CD4-positive, alpha-beta T cell (primary cell): Measurements from ENCODE around the gene GPR31. TPM values are rescaled to one million over a fixed set of nuclear protein-coding genes. Genes with fewer than 3 reads are reported as not detected.

ENCODE experiments used
- ATAC-seq: fragments of 200-7000 bp; cut with Tn5 transposase; one replicate; pipeline ENCODE4 v1.10.0; 2022; ENCODE audit warnings: mild to moderate bottlenecking; ENCODE audit not compliant: poor library complexity
- CTCF ChIA-PET: fragments of 350-600 bp; sonication (Branson Sonifier 250); formaldehyde crosslinking; loops from one replicate; lab custom pipeline; 2021; ENCODE audit warnings: antibody characterized with exemption, inconsistent platforms; lab: Charles Lee
- POLR2A ChIA-PET: fragments of 350-600 bp; sonication (Branson Sonifier 250); formaldehyde crosslinking; loops from one replicate; lab custom pipeline; 2021; ENCODE audit warnings: antibody characterized with exemption, inconsistent platforms; lab: Charles Lee
- DNase-seq, 14 experiments: peaks; one replicate each; pipeline ENCODE4 v3.0.0-alpha.2; 2013 to 2020; ENCODE audit warnings: mixed read lengths in 2 of 14
- H3K27ac ChIP-seq, 2 donors: one replicate each; pipeline versions ENCODE4 v1.5.1 to v1.7.0; 2013; ENCODE audit warnings: low read length in 2 of 2, low read depth in 1 of 2, mild to moderate bottlenecking in 1 of 2
- H3K27me3 ChIP-seq, 2 experiments: 1 replicate in 1 of 2; 2 replicates in 1 of 2; pipeline versions ENCODE4 v1.6.1 to v1.7.0; 2013; ENCODE audit warnings: low read length in 2 of 2, control low read depth in 1 of 2, mild to moderate bottlenecking in 1 of 2, moderate library complexity in 1 of 2; ENCODE audit not compliant: insufficient read depth in 2 of 2, control insufficient read depth in 1 of 2
- H3K36me3 ChIP-seq: one replicate; pipeline ENCODE4 v1.6.1; 2013; ENCODE audit warnings: low read length, control low read depth; ENCODE audit not compliant: insufficient read depth
- H3K4me1 ChIP-seq: one replicate; pipeline ENCODE4 v1.6.1; 2013; ENCODE audit warnings: low read length, control low read depth; ENCODE audit not compliant: insufficient read depth
- H3K4me3 ChIP-seq: one replicate; pipeline ENCODE4 v1.5.1; 2013; ENCODE audit warnings: mild to moderate bottlenecking, low read length, moderate library complexity
- H3K9me3 ChIP-seq, 2 experiments: 1 replicate in 1 of 2; 2 replicates in 1 of 2; pipeline versions ENCODE4 v1.6.1 to v1.7.0; 2013; ENCODE audit warnings: low read length in 2 of 2, mild to moderate bottlenecking in 2 of 2, control low read depth in 1 of 2, moderate library complexity in 1 of 2; ENCODE audit not compliant: control insufficient read depth in 1 of 2, insufficient read depth in 1 of 2
- H3K27ac Mint-ChIP-seq: one replicate; pipeline ENCODE4 v1.8.0; 2020; ENCODE audit warnings: mixed read lengths
- H3K27me3 Mint-ChIP-seq: one replicate; pipeline ENCODE4 v1.8.0; 2021; ENCODE audit warnings: mixed read lengths
- H3K36me3 Mint-ChIP-seq: one replicate; pipeline ENCODE4 v1.8.0; 2021; ENCODE audit warnings: low read depth, mixed read lengths
- H3K4me1 Mint-ChIP-seq: one replicate; pipeline ENCODE4 v1.8.0; 2021; ENCODE audit warnings: low read depth, mixed read lengths
- H3K4me3 Mint-ChIP-seq: one replicate; pipeline ENCODE4 v1.8.0; 2020; ENCODE audit warnings: mild to moderate bottlenecking, mixed read lengths
- H3K9me3 Mint-ChIP-seq: one replicate; pipeline ENCODE4 v1.8.0; 2020; ENCODE audit warnings: mixed read lengths
- intact Hi-C, 2 experiments: fragments of 100-400 bp; cut with DNase I in 1 of 2; cut with micrococcal nuclease in 1 of 2; formaldehyde crosslinking; loops; one replicate each; pipeline versions ENCODE4 v1.15.1 to v1.9.0; 2023 to 2025; cut with DNase I, micrococcal nuclease
- total RNA-seq, 174 experiments: library from RNA in 2 of 174; stranded (reverse) in 2 of 174; gene quantifications; one replicate each; pipeline ENCODE4 v1.2.3 and lab custom pipeline; 2021 to 2026
- TF ChIP-seq, protein P1 (sequence below): fragments of 200-600 bp; IDR thresholded peaks from one replicate; pipeline ENCODE4 v1.8.0; 2022; ENCODE audit warnings: antibody characterized with exemption, mild to moderate bottlenecking

Gene GPR31
- total RNA-seq, 2 experiments from 2014 or later: not detected

DNA sequence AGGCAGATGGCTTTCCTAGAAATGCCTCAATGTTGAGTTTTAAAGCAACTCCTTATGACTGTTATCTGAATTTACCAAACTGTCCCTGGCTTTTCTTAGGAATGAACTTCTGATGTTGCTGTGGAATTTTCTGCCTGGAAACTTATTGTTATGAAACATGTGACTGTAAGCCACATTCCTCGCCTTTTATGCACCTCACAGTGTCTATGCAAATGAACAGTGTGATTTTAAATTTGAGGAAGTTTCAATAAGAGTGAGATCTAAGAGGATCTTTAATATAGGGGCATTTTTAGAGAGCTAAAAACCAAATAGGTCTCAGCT is 37.2 kb downstream of the GPR31 start:
- POLR2A ChIA-PET: interaction anchor here (0.6 to 2.7 kb wide), 9 partner anchors 26 to 779 kb away, joined by 3 to 13 read pairs (median 4); partner anchors contain the start of genes CEP43 and RNASET2
- Mint-ChIP-seq H3K4me3 (peak overlapping the region; percentile 0), H3K4me1 (peaks cover 62% of the 10 kb centered on the region)

DNA sequence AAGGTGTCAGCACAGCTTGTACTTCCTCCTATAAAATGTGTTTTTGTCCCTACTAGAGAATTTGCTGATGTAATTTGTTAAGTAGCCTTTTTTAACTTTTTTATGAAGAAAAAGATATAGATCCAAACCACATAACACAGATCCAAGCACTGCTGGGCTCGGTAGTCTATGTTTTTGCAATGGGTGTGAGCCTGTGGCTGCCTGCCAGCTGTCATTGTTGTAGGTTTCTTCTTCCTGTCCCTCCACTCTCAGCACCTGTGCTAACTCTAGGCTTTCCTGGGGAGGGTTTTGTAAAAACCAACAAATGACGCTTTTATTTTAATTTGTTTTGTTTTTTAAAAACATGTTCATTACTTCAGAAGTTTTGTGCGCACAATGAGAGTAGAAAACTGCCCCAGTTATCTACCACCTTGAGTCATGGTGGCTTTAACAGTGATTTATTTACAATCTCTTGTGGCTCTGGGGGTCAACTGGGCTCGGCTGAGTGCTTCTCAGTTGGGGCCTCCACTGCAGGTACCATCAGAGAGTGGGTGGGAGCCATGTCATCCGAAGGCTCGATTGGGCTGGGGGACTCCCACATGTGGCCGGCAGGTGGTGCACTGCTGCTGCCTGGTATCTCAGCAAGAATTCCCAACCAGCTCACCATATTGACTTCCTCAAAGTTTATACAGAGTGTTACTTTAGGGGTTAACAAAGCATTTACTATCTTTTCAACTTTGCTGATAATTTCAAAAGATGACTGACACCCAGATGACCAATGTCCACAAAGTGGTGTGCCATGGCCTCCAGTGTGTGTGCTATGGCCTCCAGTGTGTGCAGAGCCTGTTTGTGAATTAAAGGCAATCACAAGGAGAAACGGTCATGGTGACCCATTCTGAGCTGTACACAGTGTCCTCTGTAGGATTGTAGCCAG is 37.9 kb downstream of the GPR31 start:
- H3K4me1 ChIP-seq: peaks cover 83% of the 10 kb centered on the region
- H3K27ac ChIP-seq: peak overlapping the region; percentile 51 to 73
- Mint-ChIP-seq H3K4me1 (peaks cover 65% of the 10 kb centered on the region), H3K27me3 (no peaks in the 10 kb centered on the region), H3K27ac (peak overlapping the region; percentile 95), H3K4me3 (peak overlapping the region; percentile 32), H3K36me3 (no peaks in the 10 kb centered on the region), H3K9me3 (no peaks in the 10 kb centered on the region)
- ChIA-PET POLR2A (interaction anchor here (0.6 to 2.7 kb wide), 17 partner anchors 18 to 778 kb away, joined by 3 to 13 read pairs (median 4); partner anchors contain the start of genes CEP43, RNASET2 and RPS6KA2), CTCF (interaction anchor here (0.5 to 1.8 kb wide), 5 partner anchors 10 to 231 kb away, joined by 3 to 6 read pairs (median 5); no protein-coding TSS in a partner anchor)
- H3K36me3 ChIP-seq: peaks cover 9% of the 10 kb centered on the region
- H3K27me3 ChIP-seq: no peaks in the 10 kb centered on the region
- no peak overlapping the region for H3K4me3 ChIP-seq
- DNase-seq (peak; percentile 40 to 85 (median 60)), ATAC-seq (peak; percentile 92)
- intact Hi-C loops: loop anchor here (5.0 kb wide), 3 partner anchors 78 to 168 kb away; partner anchors contain the start of gene CEP43 (in 1 of the 2)
- no peaks in the 10 kb centered on the region for H3K9me3 ChIP-seq
- TF ChIP-seq, protein P1, sequence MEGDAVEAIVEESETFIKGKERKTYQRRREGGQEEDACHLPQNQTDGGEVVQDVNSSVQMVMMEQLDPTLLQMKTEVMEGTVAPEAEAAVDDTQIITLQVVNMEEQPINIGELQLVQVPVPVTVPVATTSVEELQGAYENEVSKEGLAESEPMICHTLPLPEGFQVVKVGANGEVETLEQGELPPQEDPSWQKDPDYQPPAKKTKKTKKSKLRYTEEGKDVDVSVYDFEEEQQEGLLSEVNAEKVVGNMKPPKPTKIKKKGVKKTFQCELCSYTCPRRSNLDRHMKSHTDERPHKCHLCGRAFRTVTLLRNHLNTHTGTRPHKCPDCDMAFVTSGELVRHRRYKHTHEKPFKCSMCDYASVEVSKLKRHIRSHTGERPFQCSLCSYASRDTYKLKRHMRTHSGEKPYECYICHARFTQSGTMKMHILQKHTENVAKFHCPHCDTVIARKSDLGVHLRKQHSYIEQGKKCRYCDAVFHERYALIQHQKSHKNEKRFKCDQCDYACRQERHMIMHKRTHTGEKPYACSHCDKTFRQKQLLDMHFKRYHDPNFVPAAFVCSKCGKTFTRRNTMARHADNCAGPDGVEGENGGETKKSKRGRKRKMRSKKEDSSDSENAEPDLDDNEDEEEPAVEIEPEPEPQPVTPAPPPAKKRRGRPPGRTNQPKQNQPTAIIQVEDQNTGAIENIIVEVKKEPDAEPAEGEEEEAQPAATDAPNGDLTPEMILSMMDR: no peak

More for the DNA sequence above, 37.2 kb downstream of the GPR31 start:
- Histone ChIP-seq H3K9me3 (no peaks in the 10 kb centered on the region), H3K4me3 (no peak overlapping the region), H3K4me1 (peaks cover 83% of the 10 kb centered on the region), H3K36me3 (peaks cover 10% of the 10 kb centered on the region), H3K27ac (peak overlapping the region; percentile 51 to 73), H3K27me3 (no peaks in the 10 kb centered on the region)
- Mint-ChIP-seq H3K9me3 (no peaks in the 10 kb centered on the region), H3K27ac (peak overlapping the region; percentile 95), H3K36me3 (no peaks in the 10 kb centered on the region), H3K27me3 (no peaks in the 10 kb centered on the region)
- CTCF ChIA-PET: interaction anchor here (0.6 to 1.8 kb wide), 4 partner anchors 10 to 155 kb away, joined by 3 to 6 read pairs (median 6); no protein-coding TSS in a partner anchor
- TF ChIP-seq, protein P1: no peak
- intact Hi-C loops: loop anchor here in 1 of 2 experiments (5.0 kb wide), 1 partner anchor 123 kb away; the partner anchor contains the start of gene CEP43
- ATAC-seq: no peak
- no peak for DNase-seq

- Mint-ChIP-seq H3K9me3 (no peaks in the 10 kb centered on the region), H3K27ac (peak overlapping the region; percentile 95), H3K27me3 (no peaks in the 10 kb centered on the region), H3K4me3 (peak overlapping the region; percentile 32), H3K36me3 (peaks cover 10% of the 10 kb centered on the region), H3K4me1 (peaks cover 76% of the 10 kb centered on the region)
- ChIA-PET CTCF (interaction anchor here (0.5 to 1.8 kb wide), 3 partner anchors 11 to 232 kb away, joined by 4 to 5 read pairs (median 5); no protein-coding TSS in a partner anchor), POLR2A (interaction anchor here (0.6 to 2.7 kb wide), 15 partner anchors 19 to 491 kb away, joined by 4 to 13 read pairs (median 5); partner anchors contain the start of genes CEP43, RNASET2 and RPS6KA2)
- H3K9me3 ChIP-seq: no peaks in the 10 kb centered on the region
- peak overlapping the region; percentile 41 to 73 for H3K27ac ChIP-seq
- ATAC-seq (no peak), DNase-seq (peak in 1 of 14 experiments; percentile 49)
- intact Hi-C loops: loop anchor here (5.0 kb wide), 2 partner anchors 77 to 167 kb away; no protein-coding TSS in a partner anchor
- H3K4me1 ChIP-seq: peaks cover 92% of the 10 kb centered on the region
- peak overlapping the region; percentile 4 for H3K4me3 ChIP-seq
- no peaks in the 10 kb centered on the region for H3K27me3 ChIP-seq
- H3K36me3 ChIP-seq: peaks cover 4% of the 10 kb centered on the region
- TF ChIP-seq, protein P1: no peak
Observed at GRCh38 chr6:167118839-167119238, 38.9 kb downstream of the GPR31 start.
